Left ventricle myocardium inferior (tissue), 1 donor: Measurements from ENCODE around the gene SLC5A4. TPM values are rescaled to one million over a fixed set of nuclear protein-coding genes. Genes with fewer than 3 reads are reported as not detected.

Source experiments
- DNase-seq: peaks from one replicate; pipeline ENCODE4 v3.0.0-alpha.2; 2020
- H3K27ac ChIP-seq: fragments of 200-600 bp; replicated peaks from 2 replicates; pipeline ENCODE4 v1.8.0; 2021
- H3K27me3 ChIP-seq: fragments of 200-600 bp; 2 replicates; pipeline ENCODE4 v1.8.0; 2021; ENCODE audit warnings: low read depth
- H3K36me3 ChIP-seq: fragments of 200-600 bp; 2 replicates; pipeline ENCODE4 v1.8.0; 2021
- H3K4me1 ChIP-seq: fragments of 200-600 bp; 2 replicates; pipeline ENCODE4 v1.8.0; 2021
- H3K4me3 ChIP-seq: fragments of 200-600 bp; 2 replicates; pipeline ENCODE4 v1.8.0; 2021; ENCODE audit warnings: mild to moderate bottlenecking, moderate library complexity
- H3K9me3 ChIP-seq: fragments of 200-600 bp; replicated peaks from 2 replicates; pipeline ENCODE4 v1.8.0; 2021
- CTCF ChIP-seq: fragments of 200-600 bp; IDR thresholded peaks from 2 replicates; pipeline ENCODE4 v1.8.0; 2021; ENCODE audit warnings: antibody characterized with exemption, mild to moderate bottlenecking, borderline replicate concordance
- intact Hi-C: fragments of 100-400 bp; cut with micrococcal nuclease; formaldehyde crosslinking; loops from one replicate; pipeline ENCODE4 v1.11.0; 2022
- total RNA-seq: library from RNA; stranded (reverse); fragmentation: NEBNext Ultra II Directional; extraction: Animal tissue kit (Norgen Biotek cat#: 25700); gene quantifications from one replicate; pipeline ENCODE4 v1.2.1, GENCODE V29; 2021
- donor health status: DM: no; HTN: yes; CAD: no; lungs with severe emphysema.

SLC5A4 gene
- total RNA-seq, 1 donor from 2014 or later = 0.27 TPM

GRCh38 chr22:32181043-32181442, 74.1 kb downstream of the SLC5A4 start:
- H3K9me3 ChIP-seq = peaks cover 6% of the 10 kb centered on the region
- intact Hi-C loops = no loop called here
- no peaks in the 10 kb centered on the region for H3K36me3 ChIP-seq
- H3K27me3 ChIP-seq = peaks cover 89% of the 10 kb centered on the region
- peaks cover 3% of the 10 kb centered on the region for H3K4me1 ChIP-seq
- no peak overlapping the region for H3K4me3 ChIP-seq
- no peak for DNase-seq
- no peak for TF ChIP-seq CTCF
- H3K27ac ChIP-seq = no peak overlapping the region

- intact Hi-C loops = no loop called here
- H3K9me3 ChIP-seq = peaks cover 6% of the 10 kb centered on the region
- no peak for DNase-seq
- TF ChIP-seq CTCF = no peak
- H3K27ac ChIP-seq = no peak overlapping the region
- H3K36me3 ChIP-seq = no peaks in the 10 kb centered on the region
- no peak overlapping the region for H3K4me3 ChIP-seq
- H3K27me3 ChIP-seq = peaks cover 97% of the 10 kb centered on the region
- H3K4me1 ChIP-seq = peaks cover 8% of the 10 kb centered on the region
Measured at GRCh38 chr22:32177221-32177765, 77.9 kb downstream of the SLC5A4 start.

- Histone ChIP-seq H3K4me1 (peaks cover 8% of the 10 kb centered on the region), H3K27ac (no peak overlapping the region), H3K36me3 (no peaks in the 10 kb centered on the region), H3K4me3 (peak overlapping the region; percentile 49), H3K9me3 (peaks cover 6% of the 10 kb centered on the region), H3K27me3 (peaks cover 84% of the 10 kb centered on the region)
- intact Hi-C loops = no loop called here
- no peak for TF ChIP-seq CTCF
- DNase-seq = no peak
Measured at GRCh38 chr22:32175683-32176644, 79.2 kb downstream of the SLC5A4 start.

DNA sequence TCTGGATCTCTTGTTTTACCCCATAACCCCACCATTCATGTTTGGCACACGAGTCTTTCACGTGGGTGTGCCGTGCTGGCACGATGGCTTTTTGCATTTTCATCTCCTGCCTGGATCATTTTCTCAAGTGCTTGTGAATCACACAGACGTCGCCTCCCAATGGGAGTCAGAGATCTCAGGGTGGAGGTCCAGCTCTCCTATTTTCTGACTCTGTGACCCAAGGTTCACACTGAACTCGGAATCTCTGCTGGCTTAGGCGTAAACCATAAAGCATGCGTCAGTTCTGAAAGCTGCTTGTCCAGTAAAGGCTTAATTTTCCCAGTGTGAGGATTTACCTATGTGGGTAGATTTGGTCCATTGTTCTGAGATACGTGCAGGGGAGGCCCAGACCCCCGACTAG, 80.0 kb downstream of the SLC5A4 start:
- H3K36me3 ChIP-seq = no peaks in the 10 kb centered on the region
- no peak overlapping the region for H3K4me3 ChIP-seq
- H3K27me3 ChIP-seq = peaks cover 75% of the 10 kb centered on the region
- H3K4me1 ChIP-seq = peaks cover 8% of the 10 kb centered on the region
- DNase-seq = no peak
- peaks cover 6% of the 10 kb centered on the region for H3K9me3 ChIP-seq
- H3K27ac ChIP-seq = no peak overlapping the region
- intact Hi-C loops = no loop called here
- TF ChIP-seq CTCF = no peak

Other genes starting within 250 kb of the SLC5A4 start
- gene SLC5A1, start 212.1 kb downstream of the SLC5A4 start, total RNA-seq = 201 TPM
- not detected for gene C22orf42, start 96.0 kb downstream of the SLC5A4 start, total RNA-seq
- gene RFPL2, start 50.3 kb downstream of the SLC5A4 start, total RNA-seq = 0.08 TPM
- not detected for gene RFPL3, start 102.5 kb upstream of the SLC5A4 start, total RNA-seq
- gene RTCB, start 156.9 kb upstream of the SLC5A4 start, total RNA-seq = 44.5 TPM
- not detected for gene BPIFC, start 209.1 kb upstream of the SLC5A4 start, total RNA-seq
- 33.5 TPM for gene FBXO7, start 219.5 kb upstream of the SLC5A4 start, total RNA-seq